GM12801 (cell line): Measurements from ENCODE around the gene SEZ6.

Source experiments
- CTCF ChIP-seq: IDR thresholded peaks from one replicate; pipeline ENCODE4 v1.5.1; 2011; ENCODE audit warnings: control low read depth; ENCODE audit not compliant: insufficient read length; ENCODE audit errors: extremely low read depth

SEZ6 gene

GRCh38 chr17:28977659-28978355, 28.0 kb downstream of the SEZ6 start:
- TF ChIP-seq CTCF = no peak

GRCh38 chr17:28975646-28976045, 30.2 kb downstream of the SEZ6 start:
- no peak for TF ChIP-seq CTCF

GRCh38 chr17:28975031-28975430, 30.8 kb downstream of the SEZ6 start:
- TF ChIP-seq CTCF = no peak

- no peak for TF ChIP-seq CTCF
Measured at GRCh38 chr17:28974451-28974850, 31.4 kb downstream of the SEZ6 start.

GRCh38 chr17:28973425-28973824, 32.4 kb downstream of the SEZ6 start:
- TF ChIP-seq CTCF = no peak

GRCh38 chr17:28972437-28972836, 33.4 kb downstream of the SEZ6 start:
- no peak for TF ChIP-seq CTCF

- TF ChIP-seq CTCF = no peak
Measured at GRCh38 chr17:28970879-28971278, 35.0 kb downstream of the SEZ6 start.
